ENCODE data around the gene TNFRSF4. TPM values are rescaled to one million over a fixed set of nuclear protein-coding genes. Genes with fewer than 3 reads are reported as not detected.

Gene TNFRSF4
- total and polyA plus RNA-seq, 10 of the 15 experiments (the other 5 are each of a cell fraction or from before 2014, with no cell fraction given): 0.05 to 7.3 (median 2.5) TPM; not detected in 1

GRCh38 chr1:1182491-1183220 is 31.3 kb downstream of the TNFRSF4 start:
- ChIA-PET SMC1A (ENCODE audit: uncharacterized antibody, unreplicated experiment) (no interaction called here), RAD21 (ENCODE audit: unreplicated experiment) (no interaction called here), POLR2A (no interaction called here), CTCF (no interaction called here)
- Histone ChIP-seq H3K27ac (ENCODE audit: control insufficient read depth, insufficient read depth) (no peak overlapping the region), H3K27me3 (replicated peaks in 1 of 2; ENCODE audit: control insufficient read depth in 2 of 2, insufficient read depth in 2 of 2, low read length in 1 of 2) (no peaks in the 10 kb centered on the region; a peak in 1 of 4 replicates), H3K9ac (ENCODE audit: control insufficient read depth, insufficient read depth, low read length) (no peak overlapping the region), H3K4me3 (no peak overlapping the region), H3K4me2 (ENCODE audit: control insufficient read depth, insufficient read depth) (no peak overlapping the region), H3K9me3 (replicated peaks; ENCODE audit: control insufficient read depth, insufficient read depth, low read length) (no peaks in the 10 kb centered on the region), H2AFZ (ENCODE audit: control insufficient read depth, low read depth, low read length) (no peak overlapping the region), H3K36me3 (ENCODE audit: control insufficient read depth in 2 of 2, insufficient read depth in 2 of 2, low read length in 1 of 2) (no peaks in the 10 kb centered on the region), H4K20me1 (ENCODE audit: control insufficient read depth, insufficient read depth) (no peaks in the 10 kb centered on the region), H3K4me1 (ENCODE audit: control insufficient read depth, insufficient read depth, low read length) (no peaks in the 10 kb centered on the region), H3K79me2 (ENCODE audit: control insufficient read depth, insufficient read depth, low read length) (no peaks in the 10 kb centered on the region)
- WGBS (ENCODE audit: insufficient coverage, insufficient replicate concordance, low lambda C conversion rate, missing lambda C conversion rate): 27% methylated on average over 37 of the region's 39 CpGs
- ATAC-seq: no peak
- intact Hi-C loops (cut with micrococcal nuclease; ENCODE audit: unreplicated experiment): no loop called here
- in situ Hi-C loops (cut with MboI): no loop called here
- DNase-seq (ENCODE audit: low read depth, low spot score): no peak
- BruUV-seq (replicated peaks): no TSS peak
- no peak for FAIRE-seq
- TF ChIP-seq ATF3 (IDR thresholded peaks at IDR 0.05; ENCODE audit: borderline replicate concordance, extremely low read depth, low read depth, low read length) (no peak), MLLT1 (IDR thresholded peaks at IDR 0.05) (no peak), CUX1 (IDR thresholded peaks at IDR 0.05; ENCODE audit: insufficient replicate concordance, low read depth, low read length) (no peak), GABPA (IDR thresholded peaks at IDR 0.05; ENCODE audit: low read depth) (no peak), CREB1 (IDR thresholded peaks at IDR 0.05; ENCODE audit: low read depth) (no peak), MTA3 (IDR thresholded peaks at IDR 0.05; ENCODE audit: borderline replicate concordance, low read length) (no peak), ZNF592 (IDR thresholded peaks at IDR 0.05) (no peak), ELK1 (IDR thresholded peaks at IDR 0.05; ENCODE audit: low read depth, low read length) (no peak)
